NCI-H1092 (cell line): ENCODE results near the gene PCNX2.

Source experiments
- DNase-seq: peaks from one replicate; lab custom pipeline; 2025; lab: John Stamatoyannopoulos, UW

The PCNX2 gene

DNA sequence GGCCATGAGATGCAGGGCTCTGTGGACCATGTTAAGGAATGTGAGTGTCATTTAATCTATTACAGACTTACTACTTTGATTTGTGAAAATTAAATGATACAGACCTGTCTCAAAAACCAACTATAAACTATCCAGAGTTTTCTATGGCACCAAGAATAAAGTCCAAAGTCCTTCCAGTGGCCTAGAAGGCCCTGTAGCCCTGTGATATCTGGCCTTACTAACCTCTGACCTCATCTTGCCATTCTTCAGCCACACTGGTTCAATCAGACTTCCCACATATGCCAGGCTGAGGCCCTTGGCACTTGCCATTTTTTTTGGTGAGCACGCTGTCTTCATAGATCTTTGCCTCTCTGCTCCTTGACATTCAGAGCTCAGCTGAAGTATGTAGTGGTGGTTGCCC is 337.5 kb downstream of the PCNX2 start:
- DNase-seq = no peak

DNA sequence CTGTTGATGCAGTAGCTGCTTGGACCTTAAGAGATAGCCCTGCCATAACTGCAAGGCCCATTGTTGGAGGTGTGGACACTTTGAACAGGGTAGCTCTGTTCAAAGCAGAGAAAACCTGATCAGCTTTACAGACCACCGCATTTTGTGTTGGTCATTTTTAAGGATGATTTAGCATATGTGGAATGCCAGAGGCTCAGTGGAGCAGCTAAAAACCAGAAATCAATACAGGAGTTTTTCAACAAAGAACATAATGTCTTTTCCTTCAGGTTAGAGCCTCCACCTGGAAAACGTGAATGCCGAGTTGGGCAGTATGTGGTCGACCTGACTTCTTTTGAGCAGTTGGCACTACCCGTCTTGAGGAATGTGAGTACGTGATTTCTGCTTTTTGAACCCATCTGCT is 339.4 kb downstream of the PCNX2 start:
- DNase-seq = no peak

DNA sequence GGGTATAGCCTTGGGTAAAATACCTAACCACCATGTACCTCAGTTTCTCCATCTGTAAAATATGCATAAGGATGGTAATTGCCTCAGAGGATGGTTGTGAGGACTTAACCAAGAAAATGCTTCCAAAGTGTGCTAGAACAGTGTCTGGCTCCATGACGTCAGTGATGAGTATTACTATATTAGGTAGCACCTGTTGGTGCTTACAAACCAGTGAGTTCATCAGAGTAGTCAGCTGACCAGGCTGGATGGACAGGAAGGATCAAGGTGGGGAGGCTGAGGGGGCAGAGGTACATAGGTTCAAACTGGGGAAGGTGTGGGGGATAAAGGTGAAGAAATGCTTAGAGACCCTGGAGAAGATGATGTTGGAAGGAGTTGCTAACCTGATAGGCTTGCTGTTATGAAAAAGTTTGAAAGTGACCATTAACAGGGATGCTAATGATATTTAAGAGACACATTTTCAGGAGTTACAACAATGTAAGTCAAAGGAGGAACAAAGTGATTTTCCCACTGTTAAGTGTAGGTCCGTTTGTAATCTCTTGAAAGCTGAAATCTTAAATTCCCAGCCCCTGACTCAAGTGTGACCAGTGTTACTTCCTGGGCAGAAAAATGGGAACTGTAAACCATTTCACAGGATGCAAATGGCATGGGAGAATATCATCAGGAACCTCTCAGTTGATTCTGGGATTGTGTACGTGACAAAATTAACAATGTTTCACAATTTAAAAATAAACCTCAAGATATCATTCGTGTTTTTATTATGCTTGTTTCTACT is 340.7 kb downstream of the PCNX2 start:
- no peak for DNase-seq

DNA sequence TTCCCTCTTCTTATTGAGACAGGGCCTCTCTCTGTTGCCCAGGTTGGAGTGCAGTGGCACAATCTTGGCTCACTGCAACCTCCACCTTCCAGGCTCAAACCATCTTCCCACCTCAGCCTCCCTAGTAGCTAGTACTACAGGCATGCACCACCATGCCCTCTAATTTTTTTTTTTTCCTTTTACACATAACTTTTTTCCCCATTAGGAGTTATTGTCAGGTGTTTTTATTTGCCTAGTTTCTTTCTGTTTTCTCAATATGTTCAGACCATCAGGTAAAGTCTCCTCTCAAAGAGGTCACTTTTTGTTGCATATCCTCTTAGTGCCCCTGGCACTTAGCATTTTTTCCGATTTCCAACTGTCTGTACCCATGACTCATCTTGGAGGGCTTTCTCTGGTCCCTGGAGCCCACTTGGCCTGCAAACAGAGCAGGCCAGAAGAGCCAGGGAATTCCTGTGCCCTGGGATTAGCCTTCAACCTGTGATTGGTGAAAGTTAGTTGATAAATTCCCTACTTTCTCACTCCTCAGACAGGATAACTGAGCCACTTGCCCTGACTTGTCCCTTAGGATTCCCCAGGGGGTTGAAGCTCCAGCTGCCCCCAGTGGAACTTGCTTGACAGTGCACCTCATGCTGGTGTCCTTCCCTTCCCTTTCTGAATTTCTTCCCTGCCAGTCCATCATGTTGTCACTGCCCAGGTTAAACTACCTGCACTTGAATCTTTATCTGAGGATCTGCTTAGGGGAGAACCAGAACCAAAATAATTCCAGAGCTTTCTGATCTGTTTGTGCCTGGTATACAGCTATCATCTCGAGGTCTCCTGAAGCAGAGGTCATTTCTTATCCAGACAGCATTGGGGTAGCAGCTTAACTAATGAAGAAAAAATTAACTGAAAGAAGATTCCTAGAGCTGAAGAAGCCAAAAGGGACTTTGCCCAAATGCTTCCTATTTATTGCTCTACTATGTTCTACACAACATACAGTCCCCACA is 342.7 kb downstream of the PCNX2 start:
- no peak for DNase-seq

DNA sequence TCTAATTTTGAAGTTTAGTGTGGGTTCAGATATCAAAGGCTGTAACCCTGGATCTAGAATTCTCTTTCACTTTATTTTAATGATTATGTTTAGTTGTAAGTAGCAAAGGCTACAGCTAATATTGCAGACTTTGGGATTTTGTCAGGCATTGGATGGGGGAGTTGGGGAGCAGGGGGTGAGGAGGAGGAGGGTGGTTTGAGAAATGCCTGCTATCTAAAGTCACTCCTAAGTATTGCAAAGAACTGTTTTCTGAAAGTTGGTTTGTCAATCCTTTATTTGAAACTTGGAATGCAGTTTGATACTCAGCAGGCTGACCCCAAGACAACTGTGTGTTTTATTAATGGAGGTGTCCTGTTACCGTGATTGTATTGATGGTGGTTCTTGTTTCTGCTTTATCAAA is 343.9 kb downstream of the PCNX2 start:
- DNase-seq = no peak

DNA sequence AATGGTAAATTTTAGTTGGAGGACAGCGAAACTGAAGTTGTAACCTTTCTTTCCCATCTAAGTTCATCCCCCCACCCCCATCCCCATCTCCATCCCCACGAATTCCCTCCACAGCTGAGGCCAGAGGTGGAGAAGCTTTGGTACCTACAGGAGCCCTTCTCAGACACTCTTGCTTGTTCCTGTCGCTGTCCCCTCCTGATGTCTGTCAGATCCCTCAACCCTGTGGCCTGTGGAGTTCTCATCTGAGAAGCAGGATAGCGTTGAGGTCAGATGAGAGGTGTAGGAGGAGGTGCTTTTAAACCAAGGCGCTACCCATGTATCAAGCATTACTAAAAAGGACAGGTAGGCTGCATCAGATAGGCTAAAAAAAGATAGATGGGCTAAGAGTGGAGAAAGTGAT is 344.3 kb downstream of the PCNX2 start:
- no peak for DNase-seq

DNA sequence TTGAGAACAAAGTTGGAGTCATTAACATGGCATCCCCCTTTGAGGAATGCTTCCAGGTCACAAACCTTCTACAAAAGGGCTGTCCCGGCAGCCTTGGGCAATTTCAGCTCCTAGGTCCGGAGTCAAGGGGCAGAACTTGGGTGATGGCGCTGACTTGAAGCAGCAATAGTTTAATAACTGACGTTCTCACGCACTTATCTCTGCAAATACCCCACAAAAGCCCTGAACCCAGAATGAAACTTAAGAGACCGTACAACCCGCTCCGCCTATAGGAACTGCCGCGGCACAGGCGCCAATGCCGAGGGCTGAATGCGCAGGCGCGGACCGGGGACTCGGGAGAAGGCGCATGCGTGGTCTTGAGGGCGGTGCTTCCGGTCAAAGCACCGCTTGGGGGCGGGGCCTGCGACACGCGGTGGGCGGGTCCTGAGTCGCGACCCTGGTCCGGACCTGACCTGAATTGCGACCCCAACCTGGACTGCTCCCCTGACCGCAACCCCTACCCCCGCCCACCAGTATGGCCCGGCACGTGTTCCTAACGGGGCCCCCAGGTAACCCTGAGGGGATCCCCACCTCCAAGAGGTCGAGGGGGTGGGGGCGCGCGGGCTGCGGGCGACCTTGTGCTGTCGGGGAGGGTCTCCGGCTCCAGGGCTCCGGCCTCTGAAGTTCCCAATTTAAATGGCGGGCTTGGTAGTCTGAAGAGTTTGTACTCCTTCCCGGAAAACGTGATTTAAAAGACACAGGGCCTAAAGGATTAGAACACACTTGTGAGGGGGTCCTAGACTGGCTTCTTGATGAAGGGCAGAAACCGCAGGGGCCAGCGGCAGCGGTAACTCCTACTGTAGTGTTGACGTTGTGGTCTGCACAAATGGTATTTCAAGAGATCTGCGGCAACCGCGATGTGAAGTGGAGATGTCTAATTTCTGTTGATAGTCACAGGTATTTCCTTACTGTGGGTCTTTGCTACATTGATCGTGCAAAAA is 345.0 kb downstream of the PCNX2 start, which contains the start of gene NTPCR:
TSS of gene NTPCR (plus strand) at position 415 of the 980 bp plus-strand sequence. CDS start at position 515, 100 bp downstream.
- DNase-seq = peak; percentile 97

DNA sequence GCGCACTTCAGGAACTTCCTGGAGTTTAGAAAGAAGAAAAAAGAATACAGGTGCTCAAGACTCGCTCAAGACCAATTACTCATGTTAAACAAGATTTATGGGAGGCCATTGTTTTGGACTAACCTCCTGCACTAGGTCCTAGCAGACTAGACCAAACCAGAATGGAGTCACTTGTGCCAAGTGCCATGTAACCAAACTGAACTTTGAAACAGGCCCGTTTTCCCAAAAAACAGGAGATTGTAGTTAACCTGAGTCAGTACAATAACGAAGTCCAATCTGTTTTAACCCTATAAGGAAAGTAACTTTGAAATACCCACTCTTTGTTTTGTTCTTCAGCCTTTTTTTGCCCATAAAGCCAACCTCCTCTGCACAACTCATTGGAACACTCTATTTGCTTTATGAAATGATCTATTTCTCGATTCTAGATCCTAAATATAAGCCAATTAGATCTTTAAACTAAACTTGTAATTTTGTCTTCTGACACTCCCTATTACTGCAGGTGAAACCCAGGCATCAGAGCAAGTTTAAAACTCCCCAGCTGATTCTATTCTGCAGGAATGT is 345.8 kb downstream of the PCNX2 start:
- no peak for DNase-seq

DNA sequence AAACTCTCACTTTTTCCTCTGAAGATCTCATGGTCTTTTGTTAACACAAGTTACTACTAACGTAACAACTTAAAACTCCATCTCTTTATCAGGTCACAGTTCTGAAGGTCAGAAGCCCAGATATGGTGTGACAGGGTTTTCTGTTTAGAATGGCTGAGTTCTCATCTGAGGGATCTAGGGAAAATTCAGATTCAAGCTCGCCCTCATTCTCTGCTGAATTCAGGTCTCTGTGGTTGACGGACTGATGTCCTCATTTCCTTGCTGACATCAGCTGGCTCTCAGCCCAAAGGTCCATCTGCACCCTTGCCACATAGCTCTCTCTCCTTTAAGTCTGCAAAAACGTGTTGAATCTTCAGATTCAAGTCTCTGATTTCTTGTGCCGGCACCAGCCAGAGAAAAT is 351.2 kb downstream of the PCNX2 start:
- DNase-seq = no peak

DNA sequence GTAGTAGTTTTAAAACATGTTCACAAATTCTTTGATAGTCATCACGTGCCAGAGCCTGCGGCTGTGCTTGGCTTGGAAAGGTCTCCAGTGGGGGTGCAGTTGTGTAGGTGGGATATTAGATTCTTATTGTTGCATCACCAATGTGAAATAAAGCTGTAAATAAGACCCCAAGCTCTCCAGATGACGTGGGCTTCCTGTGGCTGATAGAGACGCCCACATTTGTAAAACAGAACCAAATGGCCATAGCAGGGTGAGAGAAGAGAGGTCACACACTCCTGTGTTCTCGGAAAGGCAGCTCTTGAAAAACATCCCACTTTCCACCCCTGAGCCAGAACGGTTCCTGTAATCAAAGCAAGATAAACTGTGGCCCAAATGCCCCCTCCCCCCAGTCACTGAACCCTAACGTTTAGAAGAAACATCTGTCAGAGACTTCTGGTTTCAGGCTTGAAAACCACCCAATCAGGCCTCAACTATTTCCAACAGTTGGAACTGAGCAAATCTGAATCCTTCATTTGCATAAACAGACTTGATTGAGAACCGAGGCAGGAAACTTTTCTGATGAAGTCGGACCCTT is 351.8 kb downstream of the PCNX2 start:
- DNase-seq = no peak

DNA sequence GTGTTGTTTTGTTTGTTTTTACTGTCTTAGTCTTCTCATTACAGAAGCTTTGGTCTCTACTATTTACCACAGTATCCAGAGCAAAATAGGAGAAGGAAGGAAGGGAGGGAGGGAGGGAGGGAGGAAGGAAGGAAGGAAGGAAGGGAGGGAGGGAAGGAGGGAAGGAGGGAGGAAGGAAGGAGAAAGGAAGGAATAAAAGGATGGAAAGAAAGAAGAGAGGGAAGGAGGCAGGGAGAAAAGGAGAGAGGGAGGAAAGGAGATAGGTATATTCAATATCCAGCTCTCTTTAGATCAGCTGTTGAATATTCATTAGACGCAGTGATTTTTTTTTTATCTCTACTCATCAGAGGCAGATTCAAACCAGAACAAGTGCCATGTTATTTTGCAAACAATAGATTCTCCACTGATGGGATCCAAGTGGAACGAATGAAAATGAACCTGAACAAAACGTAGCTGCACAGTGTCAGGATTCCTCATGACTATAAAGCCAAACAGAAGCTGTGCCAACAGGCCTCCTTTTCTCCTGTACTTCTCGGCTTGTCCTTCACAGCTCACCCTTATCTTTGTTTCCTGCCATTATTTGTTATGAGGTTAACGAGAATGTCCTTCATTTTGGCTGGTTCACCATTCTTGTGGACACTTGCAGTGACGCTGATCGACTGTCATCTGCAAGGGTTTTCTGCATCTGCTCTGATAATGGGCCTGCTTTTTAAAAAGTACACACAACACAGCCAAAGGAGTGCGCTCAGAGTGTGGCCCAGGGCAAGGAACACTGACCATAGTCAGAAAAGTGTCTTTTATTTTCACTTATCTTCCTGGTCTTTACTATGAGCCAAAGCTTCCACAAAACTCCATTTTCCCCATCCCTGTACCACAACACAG is 352.9 kb downstream of the PCNX2 start:
- no peak for DNase-seq

DNA sequence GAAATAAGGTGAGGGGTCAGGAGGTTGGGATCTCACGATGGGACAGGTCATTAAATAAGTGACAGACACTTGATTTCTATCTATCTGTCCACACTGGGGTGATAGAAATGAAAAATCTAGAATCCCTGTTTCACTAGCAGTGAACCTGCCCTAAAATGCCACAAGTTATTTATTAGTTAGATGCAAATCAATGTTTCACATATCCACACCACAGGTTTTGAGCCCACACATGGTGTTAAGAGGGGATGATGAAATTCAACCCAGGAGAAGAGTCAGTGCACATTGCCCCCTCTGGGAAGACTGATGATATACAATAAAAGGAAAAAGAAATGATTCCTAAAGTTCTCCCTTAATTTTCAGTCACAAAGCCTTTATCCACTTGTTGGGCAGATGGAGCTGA is 355.3 kb downstream of the PCNX2 start:
- DNase-seq = no peak

DNA sequence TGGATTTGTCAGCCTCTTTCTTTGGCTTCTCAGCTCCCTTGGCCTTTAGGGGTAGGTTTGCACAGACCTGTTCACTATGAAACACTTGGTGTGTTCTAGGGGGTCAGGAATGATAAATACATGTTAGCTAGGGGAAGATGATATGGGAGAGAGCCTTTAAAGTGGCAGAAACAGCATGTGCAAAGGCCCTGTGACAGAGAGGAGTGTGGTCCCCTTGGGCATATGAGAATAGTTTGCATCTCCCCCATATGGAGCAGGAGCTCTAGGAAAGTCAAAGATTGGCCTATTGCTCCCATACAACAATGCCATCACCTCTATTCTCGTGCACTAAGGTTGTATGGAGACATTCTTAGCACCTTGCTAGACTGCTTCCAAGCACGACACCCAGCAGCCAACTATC is 355.8 kb downstream of the PCNX2 start:
- DNase-seq = no peak

DNA sequence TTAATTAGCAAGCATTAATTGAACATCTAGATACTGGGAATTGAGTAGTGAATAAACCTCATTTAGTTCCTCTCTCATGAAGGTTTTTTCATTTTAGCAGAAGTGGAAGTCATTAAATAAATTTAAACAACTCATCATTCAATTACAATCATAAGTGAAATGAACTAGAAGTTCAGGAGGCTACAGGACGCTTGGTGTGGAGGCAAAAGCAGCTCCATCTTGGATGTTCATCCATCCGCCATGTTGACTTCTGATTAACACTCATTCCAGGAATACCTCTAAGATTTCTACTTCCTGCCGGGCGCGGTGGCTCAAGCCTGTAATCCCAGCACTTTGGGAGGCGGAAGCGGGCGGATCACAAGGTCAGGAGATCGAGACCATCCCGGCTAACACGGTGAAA is 356.6 kb downstream of the PCNX2 start:
- no peak for DNase-seq

DNA sequence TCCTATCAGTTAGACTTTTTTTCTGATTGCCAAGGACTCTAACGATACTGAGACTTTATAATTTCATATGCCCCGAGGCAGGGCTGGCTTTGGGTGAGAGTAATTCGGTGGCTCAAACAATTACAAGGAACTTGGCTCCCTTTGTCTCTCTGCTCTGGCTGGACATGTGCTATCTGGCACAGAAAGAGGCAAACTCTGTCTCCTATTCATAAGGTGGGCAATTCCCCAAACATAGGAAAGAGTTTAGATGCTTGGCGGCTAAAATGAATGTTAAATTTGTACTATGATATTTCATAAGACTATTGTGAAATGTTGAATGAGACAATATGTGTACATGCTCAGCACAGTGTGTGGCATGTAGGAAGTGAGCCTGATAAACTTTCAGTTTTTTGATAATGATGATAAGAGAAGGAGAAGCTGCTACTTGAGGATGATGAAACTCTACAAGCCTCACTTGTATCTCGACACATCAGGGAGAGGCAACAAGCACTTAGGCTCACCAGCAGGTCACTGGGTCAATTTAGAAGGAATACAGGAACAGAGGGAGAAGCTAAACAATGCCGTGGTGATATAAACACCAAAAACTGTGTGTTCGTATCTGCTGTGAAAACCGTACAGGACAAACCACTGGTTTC is 357.7 kb downstream of the PCNX2 start:
- DNase-seq = no peak

DNA sequence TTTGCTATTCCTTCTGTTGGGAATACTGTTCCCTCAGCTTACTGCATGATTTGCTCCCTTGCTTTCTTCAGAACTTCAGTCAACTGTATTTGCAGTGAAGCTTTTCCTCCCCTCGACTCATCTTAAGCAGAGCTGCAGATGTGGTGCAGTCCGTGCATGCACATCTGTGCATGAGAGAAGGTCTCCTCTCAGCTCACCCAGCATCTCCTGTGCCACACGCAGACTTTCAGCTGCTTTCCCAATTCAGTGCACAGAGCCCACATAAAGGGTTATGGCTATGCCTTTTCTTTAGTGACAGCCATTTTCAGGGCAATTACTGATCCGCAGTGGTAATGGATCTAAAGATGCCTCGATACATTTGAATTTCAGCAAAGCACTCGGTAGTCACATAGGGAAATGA is 358.6 kb downstream of the PCNX2 start:
- DNase-seq = no peak
